K562 (cell line): Measurements from ENCODE around the gene ANO8. TPM values are rescaled to one million over a fixed set of nuclear protein-coding genes. Genes with fewer than 3 reads are reported as not detected.

Experiments used
- BCOR ChIP-seq: fragments of 450-650 bp; IDR thresholded peaks from 2 replicates; pipeline ENCODE4 v1.6.1; 2016
- CAMTA2 ChIP-seq: fragments of 250-450 bp; sonication (Bioruptor Pico); conservative IDR thresholded peaks from 2 replicates; pipeline ENCODE4 v1.5.1; 2022
- CEBPZ ChIP-seq: fragments of 150-350 bp; IDR thresholded peaks from 2 replicates; pipeline ENCODE4 v1.6.1; 2014; ENCODE audit warnings: low read depth, mild to moderate bottlenecking, low read length, borderline replicate concordance
- GABPB1 ChIP-seq: sonication (generic); formaldehyde crosslinking; IDR thresholded peaks from 2 replicates; pipeline ENCODE4 v1.8.0; 2022; ENCODE audit warnings: mild to moderate bottlenecking, missing genetic modification reagents
- GTF2B ChIP-seq: IDR thresholded peaks from 2 replicates; pipeline ENCODE4 v1.6.1; 2011; ENCODE audit not compliant: insufficient read length; ENCODE audit errors: extremely low read depth
- LARP7 ChIP-seq: fragments of 450-650 bp; IDR thresholded peaks from 2 replicates; pipeline ENCODE4 v1.6.1; 2016
- MBD2 ChIP-seq: sonication (generic); IDR thresholded peaks from 2 replicates; pipeline ENCODE4 v1.6.1; 2016; ENCODE audit warnings: low read depth, borderline replicate concordance
- MTF1 ChIP-seq: fragments of 250-450 bp; sonication (Bioruptor Pico); IDR thresholded peaks from 2 replicates; pipeline ENCODE4 v1.9.0; 2021; ENCODE audit warnings: moderate library complexity, mild to moderate bottlenecking, inconsistent platforms, borderline replicate concordance
- PCBP1 ChIP-seq: fragments of 200-400 bp; formaldehyde crosslinking; IDR thresholded peaks from 2 replicates; pipeline ENCODE4 v1.6.1; 2018; ENCODE audit warnings: mild to moderate bottlenecking, low read depth, low read length; ENCODE audit not compliant: poor library complexity, severe bottlenecking
- POLR3G ChIP-seq: IDR thresholded peaks from 2 replicates; pipeline ENCODE4 v1.6.1; 2011; ENCODE audit not compliant: insufficient read length, insufficient replicate concordance; ENCODE audit errors: extremely low read depth
- PRMT5 ChIP-seq: sonication (generic); formaldehyde crosslinking; IDR thresholded peaks from 2 replicates; pipeline ENCODE4 v1.5.0; 2020; ENCODE audit warnings: missing genetic modification reagents
- SP2 ChIP-seq: IDR thresholded peaks from 2 replicates; pipeline ENCODE4 v1.6.1; 2011; ENCODE audit warnings: mild to moderate bottlenecking, low read depth, low read length, moderate library complexity; ENCODE audit not compliant: poor library complexity, severe bottlenecking; ENCODE audit errors: extremely low read depth
- TARDBP ChIP-seq: fragments of 450-650 bp; IDR thresholded peaks from 2 replicates; pipeline ENCODE4 v1.6.1; 2016
- TCF7L2 ChIP-seq: fragments of 150-350 bp; IDR thresholded peaks from 2 replicates; pipeline ENCODE4 v1.6.1; 2016; ENCODE audit warnings: low read depth, mild to moderate bottlenecking, low read length, moderate library complexity
- THRB ChIP-seq: fragments of 450-650 bp; formaldehyde crosslinking; conservative IDR thresholded peaks from 2 replicates; pipeline ENCODE4 v1.4.0; 2022; ENCODE audit warnings: mild to moderate bottlenecking, missing genetic modification characterization
- TSC22D4 ChIP-seq: fragments of 450-650 bp; IDR thresholded peaks from 2 replicates; pipeline ENCODE4 v1.6.1; 2016; ENCODE audit warnings: missing genetic modification characterization, missing biosample characterization, control low read depth
- USF2 ChIP-seq: sonication (generic); formaldehyde crosslinking; IDR thresholded peaks from 2 replicates; pipeline ENCODE4 v1.5.0; 2020; ENCODE audit warnings: missing genetic modification reagents
- ZBTB26 ChIP-seq: fragments of 450-650 bp; formaldehyde crosslinking; IDR thresholded peaks from 2 replicates; pipeline ENCODE4 v1.4.0; 2022; ENCODE audit warnings: missing genetic modification characterization
- ZC3H11A ChIP-seq: IDR thresholded peaks from 2 replicates; pipeline ENCODE4 v1.6.1; 2012; ENCODE audit warnings: low read depth, low read length, improper control_type of control experiment
- ZNF146 ChIP-seq: IDR thresholded peaks from one replicate; pipeline ENCODE4 v1.6.1; 2018; ENCODE audit warnings: missing compliant biosample characterization; ENCODE audit not compliant: unreplicated experiment
- ZNF384 ChIP-seq: IDR thresholded peaks from 2 replicates; pipeline ENCODE4 v1.6.1; 2012; ENCODE audit warnings: low read depth, low read length, improper control_type of control experiment
- ZNF445 ChIP-seq: fragments of 250-450 bp; sonication (Bioruptor Pico); IDR thresholded peaks from 2 replicates; pipeline ENCODE4 v1.4.0; 2020; ENCODE audit warnings: low read depth, mild to moderate bottlenecking, moderate library complexity
- polyA plus RNA-seq, 8 experiments: library from polyadenylated mRNA; depleted of rRNA in 4 of 8; stranded (reverse) in 5 of 8; unstranded in 3 of 8; fragments of >200 nt; fragmentation: Nextera tagmentation in 2 of 8; fragmentation: Illumina TruSeq in 1 of 8; extraction: Ambion mirVana in 2 of 8; extraction: Trizol in 1 of 8; gene quantifications; 2 replicates each; pipeline versions ENCODE4 v1.2.1 to v1.2.3, GENCODE V29; 2011 to 2014; ENCODE audit warnings: inconsistent platforms in 1 of 8, missing spikeins in 1 of 8
- total RNA-seq, 7 experiments: library from RNA; depleted of rRNA in 6 of 7; stranded (reverse); fragments of >200 nt in 6 of 7; fragmentation: Illumina TruSeq in 2 of 7; extraction: Trizol in 2 of 7; gene quantifications; 2 replicates each; pipeline versions ENCODE4 v1.2.1 to v1.2.3, GENCODE V29; 2011 to 2021; ENCODE audit warnings: low replicate concordance in 1 of 7

Gene ANO8
- total and polyA plus RNA-seq, 9 of the 15 experiments (the other 6 are each of a cell fraction or from before 2014, with no cell fraction given) = 0.07 to 7.6 (median 2.3) TPM; not detected in 1

GRCh38 chr19:17303167-17303939, 31.3 kb downstream of the ANO8 start, which contains the start of gene ABHD8 (continued):
- peak; percentile 76; the same call in 1 of the 2 replicates for TF ChIP-seq CEBPZ
- no peak for TF ChIP-seq ZC3H11A
- no peak for TF ChIP-seq TSC22D4 (tag)
- no peak for TF ChIP-seq ZNF445 (CRISPR knock-in tag)
- TF ChIP-seq POLR3G = no peak
- no peak for TF ChIP-seq LARP7
- no peak for TF ChIP-seq PRMT5 (CRISPR knock-in tag)
- no peak for TF ChIP-seq GTF2B
- no peak; the same call in 1 of the 2 replicates for TF ChIP-seq CAMTA2 (CRISPR knock-in tag)
- no peak for TF ChIP-seq MTF1 (CRISPR knock-in tag)
- peak; percentile 94 for TF ChIP-seq MBD2
- no peak for TF ChIP-seq ZNF146 (CRISPR knock-in tag)
- TF ChIP-seq TARDBP = no peak
- TF ChIP-seq ZBTB26 (CRISPR knock-in tag) = no peak
- TF ChIP-seq TCF7L2 = no peak
- TF ChIP-seq BCOR = no peak
- no peak for TF ChIP-seq THRB (CRISPR knock-in tag)
- TF ChIP-seq ZNF384 = no peak
- TF ChIP-seq GABPB1 = peak; percentile 81
- TF ChIP-seq SP2 = peak; percentile 87
- TF ChIP-seq PCBP1 = peak; percentile 87
- TF ChIP-seq USF2 (CRISPR knock-in tag) = peak; percentile 70
